OCI-LY7 (cell line): ENCODE measurements around the gene AP1G2.

ENCODE experiments used
- EZH2phosphoT487 ChIP-seq: fragments of 200-600 bp; sonication (generic); IDR thresholded peaks from 2 replicates; pipeline ENCODE4 v1.6.1; 2018; ENCODE audit warnings: low read depth, borderline replicate concordance, mild to moderate bottlenecking, mixed run types, antibody characterized with exemption, low read length, moderate library complexity, mixed read lengths
- TF ChIP-seq, protein P1 (sequence below): fragments of 200-600 bp; sonication (generic); conservative IDR thresholded peaks from 2 replicates; pipeline ENCODE4 v1.5.1; 2014; ENCODE audit warnings: mild to moderate bottlenecking, antibody characterized with exemption, low read length, moderate library complexity, mixed read lengths

DNA sequence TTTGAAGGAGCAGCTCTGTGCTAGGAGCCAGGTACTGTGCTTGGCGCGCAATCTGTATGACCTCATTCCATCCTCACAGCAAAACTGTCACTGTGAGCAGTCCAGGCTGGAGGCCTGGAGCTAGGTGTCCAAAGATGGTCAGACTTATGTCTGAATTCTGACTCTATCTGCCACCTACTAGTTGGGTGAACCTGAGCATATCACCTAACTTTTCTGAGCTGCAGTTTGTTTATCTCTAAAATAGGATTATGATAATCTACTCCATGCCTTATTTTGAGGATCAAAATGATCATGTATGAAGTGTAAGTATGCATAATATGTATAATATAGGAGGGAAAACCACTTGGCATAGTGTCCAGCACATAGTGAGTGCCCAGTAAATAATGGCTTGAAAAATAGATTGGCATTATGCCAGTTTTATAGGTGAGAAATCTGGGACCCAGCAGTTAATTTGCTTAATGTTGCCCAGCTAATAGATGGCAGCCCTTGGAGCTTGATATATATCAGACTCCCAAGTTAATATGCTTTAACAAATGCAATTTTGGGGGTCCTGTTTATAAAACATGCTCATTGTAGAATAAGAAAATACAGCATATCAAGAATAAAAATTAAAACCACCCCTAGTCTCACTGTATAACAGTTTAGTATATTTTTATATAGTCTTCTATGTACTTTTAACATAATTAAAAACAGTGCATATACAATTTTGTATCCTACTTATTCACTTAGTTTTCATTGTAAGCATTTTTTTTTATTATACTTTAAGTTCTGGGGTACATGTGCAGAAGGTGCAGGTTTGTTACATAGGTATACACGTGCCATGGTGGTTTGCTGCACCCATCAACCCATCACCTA, 15.5 kb upstream of the AP1G2 start:
- TF ChIP-seq EZH2phosphoT487: no peak
- TF ChIP-seq, protein P1, sequence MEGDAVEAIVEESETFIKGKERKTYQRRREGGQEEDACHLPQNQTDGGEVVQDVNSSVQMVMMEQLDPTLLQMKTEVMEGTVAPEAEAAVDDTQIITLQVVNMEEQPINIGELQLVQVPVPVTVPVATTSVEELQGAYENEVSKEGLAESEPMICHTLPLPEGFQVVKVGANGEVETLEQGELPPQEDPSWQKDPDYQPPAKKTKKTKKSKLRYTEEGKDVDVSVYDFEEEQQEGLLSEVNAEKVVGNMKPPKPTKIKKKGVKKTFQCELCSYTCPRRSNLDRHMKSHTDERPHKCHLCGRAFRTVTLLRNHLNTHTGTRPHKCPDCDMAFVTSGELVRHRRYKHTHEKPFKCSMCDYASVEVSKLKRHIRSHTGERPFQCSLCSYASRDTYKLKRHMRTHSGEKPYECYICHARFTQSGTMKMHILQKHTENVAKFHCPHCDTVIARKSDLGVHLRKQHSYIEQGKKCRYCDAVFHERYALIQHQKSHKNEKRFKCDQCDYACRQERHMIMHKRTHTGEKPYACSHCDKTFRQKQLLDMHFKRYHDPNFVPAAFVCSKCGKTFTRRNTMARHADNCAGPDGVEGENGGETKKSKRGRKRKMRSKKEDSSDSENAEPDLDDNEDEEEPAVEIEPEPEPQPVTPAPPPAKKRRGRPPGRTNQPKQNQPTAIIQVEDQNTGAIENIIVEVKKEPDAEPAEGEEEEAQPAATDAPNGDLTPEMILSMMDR: no peak
